Measurements from ENCODE around the gene BEX4. TPM values are rescaled to one million over a fixed set of nuclear protein-coding genes. Genes with fewer than 3 reads are reported as not detected.
A peak's percentile ranks its signal among the peaks of the same experiment; 100 is the strongest.

Gene BEX4
- total and polyA plus RNA-seq, 9 of the 15 experiments (the other 6 are each of a cell fraction or from before 2014, with no cell fraction given) = 74.6 to 399 (median 154) TPM

DNA sequence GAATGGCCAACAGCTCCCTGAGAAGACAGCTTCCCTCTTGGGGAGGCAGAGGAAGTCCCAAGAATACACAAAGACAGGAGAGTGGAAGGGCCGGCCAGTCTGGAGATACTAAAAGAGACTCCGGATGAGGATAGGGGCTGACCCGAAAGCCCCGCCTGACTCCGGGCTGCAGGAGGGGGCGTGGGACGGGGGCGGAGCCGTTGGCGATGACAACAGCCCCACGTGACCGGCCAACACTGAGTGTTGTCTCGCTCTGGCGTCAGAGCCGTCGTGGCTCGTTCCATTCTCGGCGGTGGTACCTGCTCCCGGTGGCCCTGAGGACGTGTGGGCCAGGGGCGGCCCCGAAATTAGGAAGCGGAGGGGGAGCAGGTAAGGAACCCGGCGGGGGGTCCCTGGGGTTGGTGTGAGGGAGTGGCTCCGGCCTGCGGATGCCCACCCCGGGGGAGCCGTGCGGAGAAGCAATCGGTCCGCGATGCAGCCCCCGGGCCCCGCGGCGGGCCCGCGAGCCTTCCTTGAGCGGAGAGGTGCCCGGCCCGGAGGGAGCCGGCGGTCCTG is at the start of gene BEX4 (continued):
- TF ChIP-seq, protein P1, sequence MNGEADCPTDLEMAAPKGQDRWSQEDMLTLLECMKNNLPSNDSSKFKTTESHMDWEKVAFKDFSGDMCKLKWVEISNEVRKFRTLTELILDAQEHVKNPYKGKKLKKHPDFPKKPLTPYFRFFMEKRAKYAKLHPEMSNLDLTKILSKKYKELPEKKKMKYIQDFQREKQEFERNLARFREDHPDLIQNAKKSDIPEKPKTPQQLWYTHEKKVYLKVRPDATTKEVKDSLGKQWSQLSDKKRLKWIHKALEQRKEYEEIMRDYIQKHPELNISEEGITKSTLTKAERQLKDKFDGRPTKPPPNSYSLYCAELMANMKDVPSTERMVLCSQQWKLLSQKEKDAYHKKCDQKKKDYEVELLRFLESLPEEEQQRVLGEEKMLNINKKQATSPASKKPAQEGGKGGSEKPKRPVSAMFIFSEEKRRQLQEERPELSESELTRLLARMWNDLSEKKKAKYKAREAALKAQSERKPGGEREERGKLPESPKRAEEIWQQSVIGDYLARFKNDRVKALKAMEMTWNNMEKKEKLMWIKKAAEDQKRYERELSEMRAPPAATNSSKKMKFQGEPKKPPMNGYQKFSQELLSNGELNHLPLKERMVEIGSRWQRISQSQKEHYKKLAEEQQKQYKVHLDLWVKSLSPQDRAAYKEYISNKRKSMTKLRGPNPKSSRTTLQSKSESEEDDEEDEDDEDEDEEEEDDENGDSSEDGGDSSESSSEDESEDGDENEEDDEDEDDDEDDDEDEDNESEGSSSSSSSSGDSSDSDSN (IDR thresholded peaks at IDR 0.05; ENCODE audit: borderline replicate concordance in 1 of 2, low read depth in 2 of 2, low read length in 2 of 2) = 0 out of 4 replicates have a peak, but pooled peaks have one; percentile 19 to 55
- TF ChIP-seq ATF7 (IDR thresholded peaks at IDR 0.05) (peak; percentile 85), FOXP4 (CRISPR knock-in tag; IDR thresholded peaks at IDR 0.05; ENCODE audit: borderline replicate concordance) (0 out of 2 replicates have a peak, but pooled peaks have one; percentile 50), POLR2AphosphoS5 (IDR thresholded peaks at IDR 0.05; ENCODE audit: control insufficient read depth, insufficient read depth, low read depth, low read length) (peak; percentile 72; the same call in 1 of the 2 replicates), PHF8 (IDR thresholded peaks at IDR 0.05; ENCODE audit: borderline replicate concordance, low read length) (peak; percentile 67), GTF2E2 (tag; IDR thresholded peaks at IDR 0.05) (peak; percentile 97), POLR2G (IDR thresholded peaks at IDR 0.05; ENCODE audit: low read depth, low read length) (peak; percentile 93), SOX6 (IDR thresholded peaks at IDR 0.05) (0 out of 2 replicates have a peak, but pooled peaks have one; percentile 36), TFE3 (CRISPR knock-in tag; IDR thresholded peaks at IDR 0.05) (peak; percentile 90), ZC3H11A (IDR thresholded peaks at IDR 0.05; ENCODE audit: low read depth, low read length) (no peak), CTBP1 (IDR thresholded peaks at IDR 0.05; ENCODE audit: borderline replicate concordance) (peak; percentile 35; the same call in 1 of the 2 replicates), ZNF436 (CRISPR knock-in tag; IDR thresholded peaks at IDR 0.05) (no peak), ZNF511 (CRISPR knock-in tag; IDR thresholded peaks at IDR 0.05) (no peak), RBFOX2 (IDR thresholded peaks at IDR 0.05; ENCODE audit: low read depth, low read length) (peak; percentile 95), ZSCAN32 (CRISPR knock-in tag; IDR thresholded peaks at IDR 0.05) (no peak), ZNF431 (CRISPR knock-in tag; IDR thresholded peaks at IDR 0.05) (0 out of 2 replicates have a peak, but pooled peaks have one; percentile 38), NRF1 (conservative IDR thresholded peaks at IDR 0.05 in 1 of 2, IDR thresholded peaks at IDR 0.05 in 1 of 2) (peak in 1 of 2 experiments; percentile 40; a peak in 1 of 4 replicates), KLF13 (tag; IDR thresholded peaks at IDR 0.05; ENCODE audit: borderline replicate concordance, low read depth) (peak; percentile 72; the same call in 1 of the 2 replicates), NR1H2 (CRISPR knock-in tag; IDR thresholded peaks at IDR 0.05) (no peak), CXXC5 (CRISPR knock-in tag; IDR thresholded peaks at IDR 0.05) (peak; percentile 33; the same call in 1 of the 2 replicates)

All from K562 (cell line).